Measurements from ENCODE around the gene POLR2E. TPM values are rescaled to one million over a fixed set of nuclear protein-coding genes. Genes with fewer than 3 reads are reported as not detected.
A peak's percentile ranks its signal among the peaks of the same experiment; 100 is the strongest.

Gene POLR2E
- polyA plus RNA-seq, 3 donors, result 183 to 222 (median 195) TPM

DNA sequence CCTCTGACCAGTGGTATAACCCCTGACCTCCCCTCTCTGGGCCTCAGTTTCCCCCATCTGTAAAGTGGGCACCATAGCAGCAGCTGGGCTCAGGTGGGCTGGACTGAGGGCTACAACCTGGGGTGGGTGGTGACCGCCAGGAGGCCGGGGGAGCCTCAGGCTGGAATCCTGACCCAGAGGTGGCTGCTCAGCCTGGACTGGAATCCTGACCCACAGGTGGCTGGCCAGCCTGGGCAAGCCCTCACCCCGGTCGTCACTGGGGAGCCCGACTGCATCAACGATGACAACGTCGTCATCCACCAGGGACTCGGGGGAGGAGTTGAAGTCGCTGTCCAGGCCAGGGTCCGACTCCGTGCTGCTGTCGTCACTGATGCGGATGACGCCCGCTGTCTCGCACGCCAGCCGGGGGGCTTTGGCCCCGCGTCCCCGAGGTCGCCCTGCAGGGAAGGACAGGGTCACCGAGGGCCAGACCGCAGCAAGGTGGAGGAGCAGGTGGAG, 18.9 kb upstream of the POLR2E start:
- Histone ChIP-seq H2AFZ (ENCODE audit: insufficient read depth, low read depth, low read length, poor library complexity, severe bottlenecking) (no peak overlapping the region), H3K27ac (ENCODE audit: low read depth in 1 of 2, low read length in 2 of 2) (peak overlapping the region; percentile 2 to 43), H4K20me1 (ENCODE audit: insufficient read depth, low read length) (peaks cover 91% of the 10 kb centered on the region), H3K79me2 (ENCODE audit: insufficient read depth, low read length) (no peaks in the 10 kb centered on the region), H3K27me3 (ENCODE audit: control insufficient read depth in 2 of 2, insufficient read depth in 2 of 2, low read length in 2 of 2) (no peaks in the 10 kb centered on the region), H3K9me3 (replicated peaks in 1 of 2; ENCODE audit: control insufficient read depth in 1 of 2, insufficient read depth in 1 of 2, low read length in 2 of 2) (no peaks in the 10 kb centered on the region), H3K4me1 (ENCODE audit: control insufficient read depth in 1 of 2, insufficient read depth in 2 of 2, low read length in 2 of 2) (peaks cover 8 to 14% of the 10 kb centered on the region in 2 donors), H3K36me3 (replicated peaks in 1 of 2; ENCODE audit: control insufficient read depth in 1 of 2, insufficient read depth in 2 of 2, low read length in 2 of 2) (peaks cover 72 to 83% of the 10 kb centered on the region in 2 donors), H3K4me3 (replicated peaks in 1 of 3; ENCODE audit: low read depth in 2 of 3, low read length in 3 of 3) (no peak overlapping the region), H3K4me2 (replicated peaks; ENCODE audit: extremely low read depth, low read length, poor library complexity, severe bottlenecking) (peak overlapping the region; percentile 50), H3K9ac (ENCODE audit: insufficient read depth, low read length, poor library complexity, severe bottlenecking) (no peak overlapping the region)
- Mint-ChIP-seq H3K27ac (peak overlapping the region in 4 of 7 donors; percentile 24 to 64 (median 43)), H3K4me3 (no peak overlapping the region), H3K4me1 (peaks cover 8% of the 10 kb centered on the region), H3K9me3 (peaks cover 0 to 2% (median 0%) of the 10 kb centered on the region in 7 donors), H3K27me3 (ENCODE audit: low read depth in 3 of 3) (peaks cover 0 to 2% (median 0%) of the 10 kb centered on the region in 3 donors), H3K36me3 (peaks cover 30 to 78% of the 10 kb centered on the region in 2 donors)
- 91% methylated on average over 25 of the region's 25 CpGs for WGBS (ENCODE audit: insufficient coverage)
- TF ChIP-seq, protein P1, sequence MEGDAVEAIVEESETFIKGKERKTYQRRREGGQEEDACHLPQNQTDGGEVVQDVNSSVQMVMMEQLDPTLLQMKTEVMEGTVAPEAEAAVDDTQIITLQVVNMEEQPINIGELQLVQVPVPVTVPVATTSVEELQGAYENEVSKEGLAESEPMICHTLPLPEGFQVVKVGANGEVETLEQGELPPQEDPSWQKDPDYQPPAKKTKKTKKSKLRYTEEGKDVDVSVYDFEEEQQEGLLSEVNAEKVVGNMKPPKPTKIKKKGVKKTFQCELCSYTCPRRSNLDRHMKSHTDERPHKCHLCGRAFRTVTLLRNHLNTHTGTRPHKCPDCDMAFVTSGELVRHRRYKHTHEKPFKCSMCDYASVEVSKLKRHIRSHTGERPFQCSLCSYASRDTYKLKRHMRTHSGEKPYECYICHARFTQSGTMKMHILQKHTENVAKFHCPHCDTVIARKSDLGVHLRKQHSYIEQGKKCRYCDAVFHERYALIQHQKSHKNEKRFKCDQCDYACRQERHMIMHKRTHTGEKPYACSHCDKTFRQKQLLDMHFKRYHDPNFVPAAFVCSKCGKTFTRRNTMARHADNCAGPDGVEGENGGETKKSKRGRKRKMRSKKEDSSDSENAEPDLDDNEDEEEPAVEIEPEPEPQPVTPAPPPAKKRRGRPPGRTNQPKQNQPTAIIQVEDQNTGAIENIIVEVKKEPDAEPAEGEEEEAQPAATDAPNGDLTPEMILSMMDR (IDR thresholded peaks at IDR 0.05), result no peak
- intact Hi-C loops (cut with micrococcal nuclease), result loop anchor here (5.0 kb wide), 2 partner anchors 78 to 128 kb away; partner anchors contain the start of gene ATP5F1D (in 1 of the 2)
- no peak for DNase-seq

DNA sequence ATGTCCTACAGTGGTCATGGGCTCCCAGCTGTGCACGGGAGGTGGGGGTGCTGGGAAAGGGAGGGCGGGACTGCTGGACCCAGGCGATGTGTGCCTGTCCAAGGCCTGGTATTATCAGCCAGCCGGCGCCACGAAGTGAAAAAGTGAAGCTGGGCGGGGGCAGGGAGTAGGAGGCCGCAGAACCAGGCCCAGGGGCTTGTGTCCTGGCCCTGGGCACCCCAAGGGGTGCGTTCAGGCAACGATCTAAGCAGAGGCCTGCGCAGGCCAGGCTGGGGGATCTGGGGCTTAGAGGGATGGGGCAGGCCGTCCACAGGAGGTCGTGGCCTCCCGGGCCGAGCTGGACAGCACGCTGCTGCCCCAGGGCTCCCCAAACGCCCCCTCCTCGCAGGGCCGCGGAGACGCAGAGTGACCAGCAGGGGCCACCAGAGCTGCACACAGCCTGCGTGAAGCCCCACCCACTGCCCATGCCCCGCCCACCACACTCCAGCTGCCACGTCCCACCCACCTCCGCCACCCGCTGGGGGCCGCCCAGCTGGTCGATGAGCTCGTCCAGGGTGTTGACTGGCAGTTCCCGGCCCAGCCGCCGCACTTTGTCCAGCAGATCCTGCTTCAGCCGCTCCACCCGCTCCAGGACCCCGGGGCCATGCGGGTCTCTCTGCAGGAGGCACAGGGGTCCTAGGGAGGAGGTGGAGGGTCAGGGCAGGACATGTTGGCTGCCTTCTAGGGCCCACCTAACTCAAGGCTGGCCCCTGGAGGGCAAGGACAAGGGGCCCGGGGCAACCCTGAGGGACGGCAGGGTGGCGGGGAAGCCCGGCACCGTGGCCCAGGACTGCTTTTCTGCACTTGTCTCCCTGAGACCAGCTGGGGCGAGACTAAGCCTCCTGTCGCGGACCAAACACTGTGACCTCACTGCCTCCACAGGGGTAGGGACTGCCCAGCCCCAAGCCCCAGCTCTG, 18.1 kb upstream of the POLR2E start:
- Histone ChIP-seq H3K27me3 (ENCODE audit: control insufficient read depth in 2 of 2, insufficient read depth in 2 of 2, low read length in 2 of 2) (no peaks in the 10 kb centered on the region), H3K9me3 (replicated peaks in 1 of 2; ENCODE audit: control insufficient read depth in 1 of 2, insufficient read depth in 1 of 2, low read length in 2 of 2) (no peaks in the 10 kb centered on the region), H3K36me3 (replicated peaks in 1 of 2; ENCODE audit: control insufficient read depth in 1 of 2, insufficient read depth in 2 of 2, low read length in 2 of 2) (peaks cover 64 to 82% of the 10 kb centered on the region in 2 donors), H3K79me2 (ENCODE audit: insufficient read depth, low read length) (no peaks in the 10 kb centered on the region), H4K20me1 (ENCODE audit: insufficient read depth, low read length) (peaks cover 89% of the 10 kb centered on the region), H2AFZ (ENCODE audit: insufficient read depth, low read depth, low read length, poor library complexity, severe bottlenecking) (no peak overlapping the region), H3K27ac (ENCODE audit: low read depth in 1 of 2, low read length in 2 of 2) (peak overlapping the region; percentile 2 to 43), H3K4me2 (replicated peaks; ENCODE audit: extremely low read depth, low read length, poor library complexity, severe bottlenecking) (peak overlapping the region; percentile 50), H3K9ac (ENCODE audit: insufficient read depth, low read length, poor library complexity, severe bottlenecking) (no peak overlapping the region), H3K4me3 (replicated peaks in 1 of 3; ENCODE audit: low read depth in 2 of 3, low read length in 3 of 3) (no peak overlapping the region), H3K4me1 (ENCODE audit: control insufficient read depth in 1 of 2, insufficient read depth in 2 of 2, low read length in 2 of 2) (peaks cover 8 to 14% of the 10 kb centered on the region in 2 donors)
- intact Hi-C loops (cut with micrococcal nuclease), result loop anchor here (5.0 kb wide), 2 partner anchors 79 to 129 kb away; partner anchors contain the start of gene ATP5F1D (in 1 of the 2)
- H3K36me3 Mint-ChIP-seq, result peaks cover 25 to 73% of the 10 kb centered on the region in 2 donors
- H3K9me3 Mint-ChIP-seq, result peaks cover 0 to 2% (median 0%) of the 10 kb centered on the region in 7 donors
- H3K27me3 Mint-ChIP-seq (ENCODE audit: low read depth in 3 of 3), result peaks cover 0 to 2% (median 0%) of the 10 kb centered on the region in 3 donors
- DNase-seq, result peak; percentile 83 to 90 (median 87)
- 37% methylated on average over 43 of the region's 44 CpGs for WGBS (ENCODE audit: insufficient coverage)
- TF ChIP-seq, protein P1 (IDR thresholded peaks at IDR 0.05), result peak; percentile 98
- peak overlapping the region in 6 of 7 donors; percentile 10 to 64 (median 43) for H3K27ac Mint-ChIP-seq
- H3K4me1 Mint-ChIP-seq, result peaks cover 8% of the 10 kb centered on the region
- no peak overlapping the region for H3K4me3 Mint-ChIP-seq
